OCI-LY1 (cell line): Measurements from ENCODE around the gene ARHGEF37.

ENCODE experiments used
- H2AFZ ChIP-seq: fragments of 200-600 bp; sonication (generic), shearing (Covaris generic); 2 replicates; pipeline ENCODE4 v1.6.0; 2014; ENCODE audit warnings: antibody characterized with exemption, mild to moderate bottlenecking, low read length
- H3F3A ChIP-seq: fragments of 200-600 bp; sonication (generic), shearing (Covaris generic); 2 replicates; pipeline ENCODE4 v1.6.0; 2014; ENCODE audit warnings: mild to moderate bottlenecking, antibody characterized with exemption, low read length, moderate library complexity; ENCODE audit not compliant: insufficient read depth
- H3K27ac ChIP-seq: fragments of 200-600 bp; sonication (generic); 2 replicates; pipeline ENCODE4 v1.5.1; 2014; ENCODE audit warnings: low read length, mixed run types, mild to moderate bottlenecking, low read depth; ENCODE audit not compliant: poor library complexity, severe bottlenecking
- H3K27me3 ChIP-seq: fragments of 200-600 bp; sonication (generic); 2 replicates; pipeline ENCODE4 v1.6.0; 2014; ENCODE audit warnings: antibody characterized with exemption, mild to moderate bottlenecking, low read length, moderate library complexity; ENCODE audit not compliant: insufficient read depth
- H3K36me3 ChIP-seq: fragments of 200-600 bp; sonication (generic); 2 replicates; pipeline ENCODE4 v1.6.1; 2014; ENCODE audit warnings: mild to moderate bottlenecking, antibody characterized with exemption, low read length, moderate library complexity, mixed read lengths; ENCODE audit not compliant: insufficient read depth
- H3K4me1 ChIP-seq: fragments of 200-600 bp; sonication (generic); 2 replicates; pipeline ENCODE4 v1.5.1; 2014; ENCODE audit warnings: mild to moderate bottlenecking, low read length, moderate library complexity; ENCODE audit not compliant: insufficient read depth, severe bottlenecking
- H3K4me2 ChIP-seq: fragments of 200-600 bp; sonication (generic), shearing (Covaris generic); 2 replicates; pipeline ENCODE4 v1.6.1; 2014; ENCODE audit warnings: low read length
- H3K4me3 ChIP-seq: fragments of 200-600 bp; sonication (generic); 2 replicates; pipeline ENCODE4 v1.5.1; 2014; ENCODE audit warnings: low read length, low read depth, mild to moderate bottlenecking, mixed read lengths; ENCODE audit not compliant: poor library complexity, severe bottlenecking
- H3K79me2 ChIP-seq: fragments of 200-600 bp; shearing (Covaris generic); 2 replicates; pipeline ENCODE4 v1.6.1; 2016; ENCODE audit warnings: mixed run types, low read length, mixed read lengths; ENCODE audit not compliant: insufficient read depth
- H3K9ac ChIP-seq: fragments of 200-600 bp; sonication (generic), shearing (Covaris generic); 2 replicates; pipeline ENCODE4 v1.6.1; 2014; ENCODE audit warnings: mild to moderate bottlenecking, low read length, mixed read lengths
- H3K9me2 ChIP-seq: fragments of 200-600 bp; sonication (generic), shearing (Covaris generic); 2 replicates; pipeline ENCODE4 v1.6.1; 2014; ENCODE audit warnings: low read depth, mild to moderate bottlenecking, low read length, mixed read lengths
- H3K9me3 ChIP-seq: fragments of 200-600 bp; shearing (Covaris generic); 2 replicates; pipeline ENCODE4 v1.6.1; 2014; ENCODE audit warnings: low read length, mixed read lengths
- H4K20me1 ChIP-seq: fragments of 200-600 bp; sonication (generic), shearing (Covaris generic); 2 replicates; pipeline ENCODE4 v1.6.0; 2016; ENCODE audit warnings: mild to moderate bottlenecking, low read length; ENCODE audit not compliant: insufficient read depth
- EZH2 ChIP-seq: fragments of 200-600 bp; sonication (generic), shearing (Covaris generic); IDR thresholded peaks from 2 replicates; pipeline ENCODE4 v1.8.0; 2017; ENCODE audit warnings: borderline replicate concordance, mixed run types, mild to moderate bottlenecking, antibody characterized with exemption, low read length, moderate library complexity, mixed read lengths
- TF ChIP-seq, protein P1 (sequence below): fragments of 200-600 bp; sonication (generic), shearing (Covaris generic); IDR thresholded peaks from 2 replicates; pipeline ENCODE4 v1.5.1; 2017; ENCODE audit warnings: mild to moderate bottlenecking, antibody characterized with exemption, low read length, moderate library complexity, mixed read lengths

The ARHGEF37 gene

DNA sequence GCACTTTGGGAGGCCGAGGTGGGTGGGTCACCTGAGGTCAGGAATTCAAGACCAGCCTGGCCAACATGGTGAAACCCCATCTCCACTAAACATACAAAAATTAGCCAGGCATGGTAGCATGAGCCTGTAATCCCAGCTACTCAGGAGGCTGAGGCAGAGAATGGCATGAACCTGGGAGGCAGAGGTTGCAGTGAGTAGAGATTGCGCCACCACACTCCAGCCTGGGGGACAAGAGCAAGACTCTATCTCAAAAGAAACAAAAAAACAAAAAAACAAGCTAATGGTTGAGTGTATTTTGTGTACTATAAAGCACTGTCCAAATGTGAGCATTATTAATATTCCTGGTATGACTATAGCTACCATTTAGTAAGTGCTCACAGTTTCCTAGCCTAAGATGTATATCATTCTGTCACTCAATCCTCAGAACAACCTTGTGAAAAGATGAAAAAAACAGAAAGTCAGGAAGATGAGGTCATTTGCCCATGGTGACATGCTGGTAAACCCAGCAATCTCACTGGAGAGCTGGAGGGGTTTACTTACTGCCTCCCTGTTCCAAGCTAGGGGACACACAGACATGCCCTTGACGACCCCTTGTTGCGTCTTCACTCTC, 27.7 kb downstream of the ARHGEF37 start:
- Histone ChIP-seq H3K9me2 (no peaks in the 10 kb centered on the region), H3K27me3 (no peaks in the 10 kb centered on the region), H2AFZ (no peak overlapping the region), H3F3A (no peaks in the 10 kb centered on the region), H3K79me2 (no peaks in the 10 kb centered on the region), H3K4me1 (peaks cover 16% of the 10 kb centered on the region), H3K4me3 (no peak overlapping the region), H3K9me3 (no peaks in the 10 kb centered on the region), H3K36me3 (no peaks in the 10 kb centered on the region), H3K4me2 (no peak overlapping the region), H4K20me1 (no peaks in the 10 kb centered on the region), H3K9ac (no peak overlapping the region), H3K27ac (no peak overlapping the region)
- no peak for TF ChIP-seq EZH2
- TF ChIP-seq, protein P1, sequence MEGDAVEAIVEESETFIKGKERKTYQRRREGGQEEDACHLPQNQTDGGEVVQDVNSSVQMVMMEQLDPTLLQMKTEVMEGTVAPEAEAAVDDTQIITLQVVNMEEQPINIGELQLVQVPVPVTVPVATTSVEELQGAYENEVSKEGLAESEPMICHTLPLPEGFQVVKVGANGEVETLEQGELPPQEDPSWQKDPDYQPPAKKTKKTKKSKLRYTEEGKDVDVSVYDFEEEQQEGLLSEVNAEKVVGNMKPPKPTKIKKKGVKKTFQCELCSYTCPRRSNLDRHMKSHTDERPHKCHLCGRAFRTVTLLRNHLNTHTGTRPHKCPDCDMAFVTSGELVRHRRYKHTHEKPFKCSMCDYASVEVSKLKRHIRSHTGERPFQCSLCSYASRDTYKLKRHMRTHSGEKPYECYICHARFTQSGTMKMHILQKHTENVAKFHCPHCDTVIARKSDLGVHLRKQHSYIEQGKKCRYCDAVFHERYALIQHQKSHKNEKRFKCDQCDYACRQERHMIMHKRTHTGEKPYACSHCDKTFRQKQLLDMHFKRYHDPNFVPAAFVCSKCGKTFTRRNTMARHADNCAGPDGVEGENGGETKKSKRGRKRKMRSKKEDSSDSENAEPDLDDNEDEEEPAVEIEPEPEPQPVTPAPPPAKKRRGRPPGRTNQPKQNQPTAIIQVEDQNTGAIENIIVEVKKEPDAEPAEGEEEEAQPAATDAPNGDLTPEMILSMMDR = no peak

DNA sequence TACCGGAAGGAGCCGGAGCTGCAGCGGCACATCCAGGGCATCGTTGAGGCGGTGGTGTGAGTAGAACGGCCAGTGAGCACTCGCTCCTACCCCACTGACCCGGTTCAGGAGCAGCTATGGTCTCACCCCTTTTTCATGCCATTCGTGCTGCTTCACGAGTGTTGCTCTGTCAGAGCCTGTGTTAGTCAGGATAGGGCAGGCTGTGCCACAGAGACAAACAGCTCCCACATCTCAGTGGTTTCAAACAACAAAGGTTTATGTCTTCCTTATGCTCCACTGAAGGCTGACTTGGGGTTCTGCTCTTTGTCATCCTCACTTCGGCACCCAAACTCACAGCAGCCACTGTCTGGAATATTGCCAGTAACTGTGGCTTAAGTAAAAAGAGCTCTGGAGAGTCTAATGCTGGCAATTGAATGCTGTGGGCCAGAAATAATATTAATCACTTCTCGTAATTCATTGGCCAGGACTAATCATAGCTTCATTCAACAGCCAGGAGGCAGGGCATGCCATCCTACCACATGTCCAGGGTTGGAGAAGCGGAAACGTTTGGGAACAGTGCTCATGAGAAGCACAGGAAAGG, 28.4 kb downstream of the ARHGEF37 start:
- Histone ChIP-seq H3K4me3 (no peak overlapping the region), H3K27ac (no peak overlapping the region), H3K4me1 (peaks cover 16% of the 10 kb centered on the region), H3K79me2 (no peaks in the 10 kb centered on the region), H3K4me2 (no peak overlapping the region), H3K36me3 (no peaks in the 10 kb centered on the region), H4K20me1 (no peaks in the 10 kb centered on the region), H3K9me2 (no peaks in the 10 kb centered on the region), H3F3A (no peaks in the 10 kb centered on the region), H3K27me3 (no peaks in the 10 kb centered on the region), H2AFZ (no peak overlapping the region), H3K9ac (no peak overlapping the region), H3K9me3 (no peaks in the 10 kb centered on the region)
- no peak for TF ChIP-seq EZH2
- TF ChIP-seq, protein P1 = no peak

DNA sequence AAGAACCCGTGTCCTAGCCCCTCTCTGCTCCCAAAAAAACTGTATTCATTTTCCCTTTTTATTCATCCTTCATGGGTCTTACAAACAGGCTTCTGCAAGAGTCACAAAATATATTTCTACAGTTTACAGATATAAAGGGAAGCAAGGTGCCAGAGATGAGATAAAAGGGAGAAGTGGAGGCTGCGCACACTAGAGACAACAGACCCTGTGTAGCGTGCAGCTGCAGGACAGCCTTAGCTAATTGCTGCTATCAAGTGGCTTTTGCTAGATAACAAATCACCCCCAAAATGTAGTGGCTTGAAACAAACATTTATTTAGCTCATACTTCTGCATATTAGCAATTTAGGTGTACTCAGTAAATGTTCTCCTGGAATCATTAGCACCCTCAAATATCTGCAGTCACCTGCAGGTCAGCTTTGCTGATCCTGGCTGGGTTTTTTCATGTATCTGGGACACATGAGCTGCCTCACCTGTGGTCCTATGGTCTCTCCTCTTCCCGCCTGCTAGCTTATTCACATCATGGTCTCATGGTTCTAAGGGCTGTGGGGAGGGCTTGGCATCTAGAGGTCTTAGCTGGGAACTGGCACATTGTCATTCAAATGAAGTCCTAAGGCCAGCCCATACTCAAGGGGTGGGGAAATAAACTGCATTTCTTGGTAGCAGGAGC, 29.4 kb downstream of the ARHGEF37 start:
- no peaks in the 10 kb centered on the region for H3F3A ChIP-seq
- no peaks in the 10 kb centered on the region for H3K36me3 ChIP-seq
- no peak overlapping the region for H3K9ac ChIP-seq
- no peak for TF ChIP-seq EZH2
- TF ChIP-seq, protein P1 = no peak
- H3K27ac ChIP-seq = no peak overlapping the region
- no peak overlapping the region for H3K4me3 ChIP-seq
- H3K79me2 ChIP-seq = no peaks in the 10 kb centered on the region
- no peaks in the 10 kb centered on the region for H3K27me3 ChIP-seq
- H2AFZ ChIP-seq = no peak overlapping the region
- peaks cover 16% of the 10 kb centered on the region for H3K4me1 ChIP-seq
- H4K20me1 ChIP-seq = no peaks in the 10 kb centered on the region
- no peak overlapping the region for H3K4me2 ChIP-seq
- no peaks in the 10 kb centered on the region for H3K9me2 ChIP-seq
- no peaks in the 10 kb centered on the region for H3K9me3 ChIP-seq
